Activated CD4-positive, alpha-beta T cell treated with anti-CD3 and anti-CD28 coated beads for 1 hour (primary cell): ENCODE data around the gene MFF.

Experiments
- DNase-seq: peaks from one replicate; pipeline ENCODE4 v3.0.0-alpha.2; 2020

The MFF gene

GRCh38 chr2:227324995-227325838 lies at the start of gene MFF:
MFF (plus strand) TSS chr2:227325251; CDS start chr2:227330666, 5,415 bp downstream.
- peak; percentile 90 for DNase-seq

GRCh38 chr2:227280895-227281294 lies 44.2 kb upstream of the MFF start:
- no peak for DNase-seq

GRCh38 chr2:227285741-227286236 lies 39.3 kb upstream of the MFF start:
- DNase-seq = no peak

- no peak for DNase-seq
Measured at GRCh38 chr2:227287771-227288170, 37.3 kb upstream of the MFF start.

- no peak for DNase-seq
Measured at GRCh38 chr2:227292314-227292713, 32.7 kb upstream of the MFF start.

- no peak for DNase-seq
Measured at GRCh38 chr2:227293531-227293930, 31.5 kb upstream of the MFF start.

GRCh38 chr2:227295806-227296205 lies 29.2 kb upstream of the MFF start:
- no peak for DNase-seq

GRCh38 chr2:227296671-227297405 lies 28.2 kb upstream of the MFF start:
- DNase-seq = no peak

- no peak for DNase-seq
Measured at GRCh38 chr2:227301523-227301922, 23.5 kb upstream of the MFF start.

GRCh38 chr2:227308784-227309183 lies 16.3 kb upstream of the MFF start:
- no peak for DNase-seq

- no peak for DNase-seq
Measured at GRCh38 chr2:227310756-227311110, 14.3 kb upstream of the MFF start.

GRCh38 chr2:227311861-227312506 lies 13.1 kb upstream of the MFF start:
- DNase-seq = no peak

- no peak for DNase-seq
Measured at GRCh38 chr2:227312579-227312978, 12.5 kb upstream of the MFF start.

- no peak for DNase-seq
Measured at GRCh38 chr2:227313310-227313709, 11.7 kb upstream of the MFF start.

- DNase-seq = no peak
Measured at GRCh38 chr2:227317834-227318233, 7.2 kb upstream of the MFF start.

- no peak for DNase-seq
Measured at GRCh38 chr2:227320305-227321094, 4.6 kb upstream of the MFF start.

GRCh38 chr2:227322530-227323205 lies 2.4 kb upstream of the MFF start:
- DNase-seq = no peak

- no peak for DNase-seq
Measured at GRCh38 chr2:227323818-227324217, 1.2 kb upstream of the MFF start.

GRCh38 chr2:227324642-227324994 lies 433 bp upstream of the MFF start:
- no peak for DNase-seq

GRCh38 chr2:227325839-227326195 lies 766 bp downstream of the MFF start:
- DNase-seq = no peak

GRCh38 chr2:227326783-227327182 lies 1.7 kb downstream of the MFF start:
- no peak for DNase-seq

- DNase-seq = no peak
Measured at GRCh38 chr2:227335713-227336112, 10.7 kb downstream of the MFF start.
